Mammary epithelial cell (primary cell): ENCODE data around the gene FES.

Experiments used
- EZH2 ChIP-seq: IDR thresholded peaks from 2 replicates; pipeline ENCODE4 v1.6.1; 2012; ENCODE audit warnings: low read length, inconsistent platforms, borderline replicate concordance
- TF ChIP-seq, protein P1 (sequence below), 2 donors: IDR thresholded peaks in 1 of 2; conservative IDR thresholded peaks in 1 of 2; 2 replicates each; pipeline ENCODE4 v1.5.1; 2011 to 2012; ENCODE audit warnings: inconsistent platforms in 2 of 2, low read length in 2 of 2, mild to moderate bottlenecking in 2 of 2, control low read depth in 1 of 2, low read depth in 1 of 2; ENCODE audit not compliant: insufficient read depth in 1 of 2; ENCODE audit errors: extremely low read depth in 1 of 2

DNA sequence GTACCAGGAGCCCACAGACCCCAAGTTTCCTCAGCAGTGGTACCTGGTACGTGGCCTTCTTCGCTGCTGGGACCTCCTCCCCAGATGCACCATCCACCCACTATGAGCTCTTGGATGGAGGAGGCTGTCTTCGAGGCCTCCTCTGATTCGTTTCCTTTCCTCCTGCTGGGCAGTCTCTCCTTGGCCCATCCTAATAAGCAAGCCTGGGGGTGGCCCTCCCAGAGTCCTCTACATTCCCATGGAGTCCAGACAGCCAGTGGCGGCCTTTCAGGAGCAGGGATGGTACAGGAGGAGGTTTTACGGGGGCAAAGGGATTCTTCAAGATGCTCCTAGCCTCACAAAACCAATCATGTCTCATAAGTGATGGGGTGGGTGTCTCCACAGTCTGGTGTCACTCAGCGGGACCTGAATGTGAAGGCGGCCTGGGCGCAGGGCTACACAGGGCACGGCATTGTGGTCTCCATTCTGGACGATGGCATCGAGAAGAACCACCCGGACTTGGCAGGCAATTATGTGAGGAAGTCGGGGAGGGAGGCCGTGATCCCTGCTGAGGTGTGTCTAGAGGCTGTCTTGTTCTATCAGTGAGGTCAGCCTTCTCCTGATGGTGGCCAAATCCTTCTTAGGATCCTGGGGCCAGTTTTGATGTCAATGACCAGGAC lies 7.7 kb upstream of the FES start:
- no peak for TF ChIP-seq EZH2
- TF ChIP-seq, protein P1, sequence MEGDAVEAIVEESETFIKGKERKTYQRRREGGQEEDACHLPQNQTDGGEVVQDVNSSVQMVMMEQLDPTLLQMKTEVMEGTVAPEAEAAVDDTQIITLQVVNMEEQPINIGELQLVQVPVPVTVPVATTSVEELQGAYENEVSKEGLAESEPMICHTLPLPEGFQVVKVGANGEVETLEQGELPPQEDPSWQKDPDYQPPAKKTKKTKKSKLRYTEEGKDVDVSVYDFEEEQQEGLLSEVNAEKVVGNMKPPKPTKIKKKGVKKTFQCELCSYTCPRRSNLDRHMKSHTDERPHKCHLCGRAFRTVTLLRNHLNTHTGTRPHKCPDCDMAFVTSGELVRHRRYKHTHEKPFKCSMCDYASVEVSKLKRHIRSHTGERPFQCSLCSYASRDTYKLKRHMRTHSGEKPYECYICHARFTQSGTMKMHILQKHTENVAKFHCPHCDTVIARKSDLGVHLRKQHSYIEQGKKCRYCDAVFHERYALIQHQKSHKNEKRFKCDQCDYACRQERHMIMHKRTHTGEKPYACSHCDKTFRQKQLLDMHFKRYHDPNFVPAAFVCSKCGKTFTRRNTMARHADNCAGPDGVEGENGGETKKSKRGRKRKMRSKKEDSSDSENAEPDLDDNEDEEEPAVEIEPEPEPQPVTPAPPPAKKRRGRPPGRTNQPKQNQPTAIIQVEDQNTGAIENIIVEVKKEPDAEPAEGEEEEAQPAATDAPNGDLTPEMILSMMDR (conservative IDR thresholded peaks at IDR 0.05 in 1 of 2, IDR thresholded peaks at IDR 0.05 in 1 of 2; ENCODE audit: extremely low read depth in 1 of 2, insufficient read depth in 1 of 2, low read depth in 1 of 2, low read length in 2 of 2), result no peak
